Measurements from ENCODE around the gene VSIG10.

Gene VSIG10

DNA sequence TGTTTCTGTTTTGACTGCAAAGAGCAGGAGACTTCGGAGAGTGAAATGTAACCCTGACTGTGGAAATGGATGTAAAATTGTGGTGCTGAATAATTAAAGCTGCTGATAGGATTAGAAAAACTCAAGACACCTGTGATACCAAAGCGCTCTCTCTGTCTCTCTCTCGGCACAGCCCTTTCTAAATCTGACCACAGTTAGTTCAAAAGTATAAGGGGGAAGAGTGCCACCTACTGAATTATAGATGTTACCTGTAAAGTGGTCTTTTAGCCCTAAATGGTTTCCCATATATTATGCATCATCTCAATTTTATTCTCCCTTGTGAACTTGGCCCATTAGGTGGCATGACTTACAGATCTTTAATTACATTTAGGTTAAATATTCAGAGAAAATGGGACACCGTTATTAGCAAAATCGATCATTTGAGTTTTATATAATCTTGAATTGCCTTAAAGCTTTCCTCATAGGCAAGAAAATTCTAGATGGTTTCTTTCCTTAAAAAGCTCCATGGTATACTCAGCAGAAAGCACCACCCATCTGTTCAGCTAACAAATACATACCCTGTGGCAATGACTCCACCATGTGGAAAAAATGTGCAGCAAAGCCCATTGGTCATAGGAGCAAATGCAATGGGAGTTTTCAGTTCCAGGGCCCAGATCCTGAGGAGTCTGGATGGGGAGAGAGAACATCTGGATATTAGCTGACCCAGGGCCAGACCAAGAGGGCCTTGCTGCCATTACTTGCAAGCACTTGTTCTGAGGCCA, 69.2 kb downstream of the VSIG10 start:
- TF ChIP-seq TEAD4 (IDR thresholded peaks at IDR 0.05) (peak; percentile 87), RAD21 (IDR thresholded peaks at IDR 0.05; ENCODE audit: low read depth) (peak; percentile 43), ZBTB7A (IDR thresholded peaks at IDR 0.05; ENCODE audit: low read depth) (no peak)

DNA sequence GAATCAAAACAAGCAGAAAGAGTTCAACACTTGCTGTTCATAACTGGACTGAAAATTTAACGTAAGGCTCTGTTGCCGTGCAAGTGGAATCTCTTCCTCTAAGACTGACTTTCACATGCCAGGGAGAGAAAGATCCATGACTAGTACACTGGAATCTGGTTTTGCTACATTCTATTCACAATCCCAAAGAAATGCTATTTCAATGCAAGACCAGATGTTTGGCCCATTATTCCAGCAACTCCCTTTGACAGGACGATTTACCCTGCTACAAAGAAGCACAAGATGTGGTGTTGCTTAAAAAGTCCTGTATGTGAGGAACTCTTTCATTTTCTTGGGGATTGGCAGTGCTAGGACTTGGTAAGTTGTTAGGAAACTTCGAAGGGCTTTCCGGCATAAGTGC, 69.9 kb downstream of the VSIG10 start:
- TF ChIP-seq CREB1 (IDR thresholded peaks at IDR 0.05; ENCODE audit: low read depth), result no peak
- no peak for TF ChIP-seq FOXM1 (IDR thresholded peaks at IDR 0.05; ENCODE audit: borderline replicate concordance, low read depth)
- TF ChIP-seq, protein P1, sequence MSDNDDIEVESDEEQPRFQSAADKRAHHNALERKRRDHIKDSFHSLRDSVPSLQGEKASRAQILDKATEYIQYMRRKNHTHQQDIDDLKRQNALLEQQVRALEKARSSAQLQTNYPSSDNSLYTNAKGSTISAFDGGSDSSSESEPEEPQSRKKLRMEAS (IDR thresholded peaks at IDR 0.05), result no peak
- TF ChIP-seq EP300 (IDR thresholded peaks at IDR 0.05; ENCODE audit: borderline replicate concordance), result no peak
- no peak for TF ChIP-seq TCF12 (IDR thresholded peaks at IDR 0.05; ENCODE audit: low read depth)
- no peak for TF ChIP-seq NFIC (IDR thresholded peaks at IDR 0.05)
- TF ChIP-seq EGR1 (IDR thresholded peaks at IDR 0.05), result no peak
- TF ChIP-seq, protein P2, sequence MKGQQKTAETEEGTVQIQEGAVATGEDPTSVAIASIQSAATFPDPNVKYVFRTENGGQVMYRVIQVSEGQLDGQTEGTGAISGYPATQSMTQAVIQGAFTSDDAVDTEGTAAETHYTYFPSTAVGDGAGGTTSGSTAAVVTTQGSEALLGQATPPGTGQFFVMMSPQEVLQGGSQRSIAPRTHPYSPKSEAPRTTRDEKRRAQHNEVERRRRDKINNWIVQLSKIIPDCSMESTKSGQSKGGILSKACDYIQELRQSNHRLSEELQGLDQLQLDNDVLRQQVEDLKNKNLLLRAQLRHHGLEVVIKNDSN (IDR thresholded peaks at IDR 0.05), result no peak
- no peak for TF ChIP-seq TAF1 (IDR thresholded peaks at IDR 0.05; ENCODE audit: low read depth)
- TF ChIP-seq TEAD4 (IDR thresholded peaks at IDR 0.05), result no peak
- TF ChIP-seq YY1 (IDR thresholded peaks at IDR 0.05; ENCODE audit: low read depth), result no peak
- no peak for TF ChIP-seq ZBTB7A (IDR thresholded peaks at IDR 0.05; ENCODE audit: low read depth)
- no peak for TF ChIP-seq CEBPB (IDR thresholded peaks at IDR 0.05)
- no peak for TF ChIP-seq RAD21 (IDR thresholded peaks at IDR 0.05; ENCODE audit: low read depth)
- TF ChIP-seq, protein P3, sequence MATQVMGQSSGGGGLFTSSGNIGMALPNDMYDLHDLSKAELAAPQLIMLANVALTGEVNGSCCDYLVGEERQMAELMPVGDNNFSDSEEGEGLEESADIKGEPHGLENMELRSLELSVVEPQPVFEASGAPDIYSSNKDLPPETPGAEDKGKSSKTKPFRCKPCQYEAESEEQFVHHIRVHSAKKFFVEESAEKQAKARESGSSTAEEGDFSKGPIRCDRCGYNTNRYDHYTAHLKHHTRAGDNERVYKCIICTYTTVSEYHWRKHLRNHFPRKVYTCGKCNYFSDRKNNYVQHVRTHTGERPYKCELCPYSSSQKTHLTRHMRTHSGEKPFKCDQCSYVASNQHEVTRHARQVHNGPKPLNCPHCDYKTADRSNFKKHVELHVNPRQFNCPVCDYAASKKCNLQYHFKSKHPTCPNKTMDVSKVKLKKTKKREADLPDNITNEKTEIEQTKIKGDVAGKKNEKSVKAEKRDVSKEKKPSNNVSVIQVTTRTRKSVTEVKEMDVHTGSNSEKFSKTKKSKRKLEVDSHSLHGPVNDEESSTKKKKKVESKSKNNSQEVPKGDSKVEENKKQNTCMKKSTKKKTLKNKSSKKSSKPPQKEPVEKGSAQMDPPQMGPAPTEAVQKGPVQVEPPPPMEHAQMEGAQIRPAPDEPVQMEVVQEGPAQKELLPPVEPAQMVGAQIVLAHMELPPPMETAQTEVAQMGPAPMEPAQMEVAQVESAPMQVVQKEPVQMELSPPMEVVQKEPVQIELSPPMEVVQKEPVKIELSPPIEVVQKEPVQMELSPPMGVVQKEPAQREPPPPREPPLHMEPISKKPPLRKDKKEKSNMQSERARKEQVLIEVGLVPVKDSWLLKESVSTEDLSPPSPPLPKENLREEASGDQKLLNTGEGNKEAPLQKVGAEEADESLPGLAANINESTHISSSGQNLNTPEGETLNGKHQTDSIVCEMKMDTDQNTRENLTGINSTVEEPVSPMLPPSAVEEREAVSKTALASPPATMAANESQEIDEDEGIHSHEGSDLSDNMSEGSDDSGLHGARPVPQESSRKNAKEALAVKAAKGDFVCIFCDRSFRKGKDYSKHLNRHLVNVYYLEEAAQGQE (IDR thresholded peaks at IDR 0.05; ENCODE audit: low read depth), result no peak

DNA sequence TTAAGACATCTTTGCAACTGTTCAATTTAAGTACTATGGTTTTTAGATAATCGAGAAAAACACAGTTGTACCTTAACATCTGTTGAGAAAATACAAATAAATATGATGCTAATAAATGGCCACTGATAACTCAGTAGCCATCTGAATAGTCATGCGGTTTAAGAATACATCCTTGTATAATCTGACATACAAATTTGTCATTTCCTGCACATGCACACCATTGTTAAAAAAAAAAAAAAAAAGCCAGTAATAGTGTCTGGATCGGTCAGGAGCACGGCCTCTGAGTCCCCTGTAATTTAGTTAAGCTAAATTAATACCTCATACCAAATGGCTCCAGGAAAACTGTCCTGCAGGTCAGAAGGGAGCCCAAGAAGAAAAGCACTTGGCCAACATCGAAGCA, 70.5 kb downstream of the VSIG10 start:
- TF ChIP-seq, protein P2 (IDR thresholded peaks at IDR 0.05), result no peak
- no peak for TF ChIP-seq CEBPB (IDR thresholded peaks at IDR 0.05)

DNA sequence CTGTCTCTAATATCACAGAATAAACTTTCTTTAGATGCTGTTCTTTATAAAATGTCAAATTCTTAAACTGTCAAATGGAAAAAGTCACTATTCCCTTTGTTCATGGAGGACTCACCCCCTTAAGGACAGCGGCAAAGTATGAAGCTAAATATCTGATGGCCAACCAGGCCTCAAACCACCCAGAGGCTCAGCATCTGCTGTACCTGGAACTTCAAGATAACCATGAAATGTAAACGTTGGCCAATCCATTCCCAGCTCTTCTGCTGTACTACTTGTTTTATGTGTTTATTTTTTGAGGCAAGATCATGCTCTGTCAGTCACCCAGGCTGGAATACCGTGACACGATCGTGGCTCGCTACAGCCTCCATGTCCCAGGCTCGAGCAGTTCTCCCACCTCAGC, 71.6 kb downstream of the VSIG10 start:
- TF ChIP-seq EGR1 (IDR thresholded peaks at IDR 0.05) (no peak), CEBPB (IDR thresholded peaks at IDR 0.05) (no peak), CREB1 (IDR thresholded peaks at IDR 0.05; ENCODE audit: low read depth) (no peak), RAD21 (IDR thresholded peaks at IDR 0.05; ENCODE audit: low read depth) (no peak), FOXM1 (IDR thresholded peaks at IDR 0.05; ENCODE audit: borderline replicate concordance, low read depth) (no peak), TCF12 (IDR thresholded peaks at IDR 0.05; ENCODE audit: low read depth) (no peak), ZBTB7A (IDR thresholded peaks at IDR 0.05; ENCODE audit: low read depth) (no peak), NFIC (IDR thresholded peaks at IDR 0.05) (no peak), EP300 (IDR thresholded peaks at IDR 0.05; ENCODE audit: borderline replicate concordance) (no peak), TAF1 (IDR thresholded peaks at IDR 0.05; ENCODE audit: low read depth) (no peak), TEAD4 (IDR thresholded peaks at IDR 0.05) (no peak), YY1 (IDR thresholded peaks at IDR 0.05; ENCODE audit: low read depth) (no peak)
- TF ChIP-seq, protein P3 (IDR thresholded peaks at IDR 0.05; ENCODE audit: low read depth), result no peak
- TF ChIP-seq, protein P1 (IDR thresholded peaks at IDR 0.05), result no peak
- TF ChIP-seq, protein P2 (IDR thresholded peaks at IDR 0.05), result no peak

DNA sequence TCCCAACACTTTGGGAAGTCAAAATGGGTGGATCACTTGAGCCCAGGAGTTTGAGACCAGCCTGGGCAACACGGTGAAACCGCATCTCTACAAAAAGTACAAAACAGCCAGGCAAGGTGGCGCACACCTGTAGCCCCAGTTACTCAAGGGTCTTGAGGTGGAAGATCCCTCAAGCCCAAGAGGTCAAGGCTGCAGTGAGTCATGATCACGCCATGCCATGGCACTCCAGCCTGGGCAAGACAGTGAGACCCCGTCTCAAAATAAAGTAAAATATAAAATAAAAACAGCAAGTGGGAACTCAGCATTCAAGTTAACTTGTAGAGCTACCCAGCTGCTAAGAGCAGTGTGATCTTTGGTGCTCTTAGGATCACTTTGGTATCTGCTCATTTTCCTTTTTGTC, 74.6 kb downstream of the VSIG10 start:
- TF ChIP-seq EGR1 (IDR thresholded peaks at IDR 0.05) (no peak), RAD21 (IDR thresholded peaks at IDR 0.05; ENCODE audit: low read depth) (no peak), TAF1 (IDR thresholded peaks at IDR 0.05; ENCODE audit: low read depth) (no peak), CREB1 (IDR thresholded peaks at IDR 0.05; ENCODE audit: low read depth) (no peak), FOXM1 (IDR thresholded peaks at IDR 0.05; ENCODE audit: borderline replicate concordance, low read depth) (no peak), YY1 (IDR thresholded peaks at IDR 0.05; ENCODE audit: low read depth) (no peak), ZBTB7A (IDR thresholded peaks at IDR 0.05; ENCODE audit: low read depth) (no peak), EP300 (IDR thresholded peaks at IDR 0.05; ENCODE audit: borderline replicate concordance) (no peak)
- TF ChIP-seq, protein P1 (IDR thresholded peaks at IDR 0.05), result no peak

All from Ishikawa (cell line).